ENCODE data around the gene PKP4. TPM values are rescaled to one million over a fixed set of nuclear protein-coding genes. Genes with fewer than 3 reads are reported as not detected.

Gene PKP4
- total RNA-seq, 1 experiment from 2014 or later = 67.7 TPM

- H3K4me3 ChIP-seq (ENCODE audit: low read depth, low read length, poor library complexity, severe bottlenecking) = no peak overlapping the region
- DNase-seq (ENCODE audit: low spot score) = no peak
- TF ChIP-seq EZH2 (IDR thresholded peaks at IDR 0.05; ENCODE audit: borderline replicate concordance, low read depth, low read length, poor library complexity, severe bottlenecking) = no peak
- TF ChIP-seq CTCF (conservative IDR thresholded peaks at IDR 0.05; ENCODE audit: low read depth, low read length) = no peak
- no peak overlapping the region for H3K27ac ChIP-seq (ENCODE audit: low read depth, low read length, poor library complexity, severe bottlenecking)
- peaks cover 7% of the 10 kb centered on the region for H3K4me1 ChIP-seq (ENCODE audit: insufficient read depth, low read length, poor library complexity, severe bottlenecking)
- intact Hi-C loops (cut with micrococcal nuclease; ENCODE audit: unreplicated experiment) = no loop called here
- ChIA-PET CTCF (no interaction called here), POLR2A (ENCODE audit: low non-redundant PET) (no interaction called here)
- no peaks in the 10 kb centered on the region for H3K27me3 ChIP-seq (replicated peaks; ENCODE audit: insufficient read depth, low read depth, low read length, poor library complexity)
- H3K9me3 ChIP-seq (ENCODE audit: low read depth, low read length, poor library complexity, severe bottlenecking) = no peaks in the 10 kb centered on the region
- peaks cover 11% of the 10 kb centered on the region for H3K36me3 ChIP-seq (ENCODE audit: insufficient read depth, low read length, poor library complexity, severe bottlenecking)
- no TSS peak for BruUV-seq (replicated peaks)
Observed at GRCh38 chr2:158664987-158665386, 208.2 kb downstream of the PKP4 start.

- CTCF ChIA-PET = no interaction called here
- no TSS peak for BruUV-seq (replicated peaks)
- no peaks in the 10 kb centered on the region for H3K27me3 ChIP-seq (replicated peaks; ENCODE audit: insufficient read depth, low read depth, low read length, poor library complexity)
- no peak overlapping the region for H3K4me3 ChIP-seq (ENCODE audit: low read depth, low read length, poor library complexity, severe bottlenecking)
- H3K4me1 ChIP-seq (ENCODE audit: insufficient read depth, low read length, poor library complexity, severe bottlenecking) = peaks cover 7% of the 10 kb centered on the region
- POLR2A ChIA-PET (ENCODE audit: low non-redundant PET) = no interaction called here
- peaks cover 11% of the 10 kb centered on the region for H3K36me3 ChIP-seq (ENCODE audit: insufficient read depth, low read length, poor library complexity, severe bottlenecking)
- no peaks in the 10 kb centered on the region for H3K9me3 ChIP-seq (ENCODE audit: low read depth, low read length, poor library complexity, severe bottlenecking)
- no peak for DNase-seq (ENCODE audit: low spot score)
- H3K27ac ChIP-seq (ENCODE audit: low read depth, low read length, poor library complexity, severe bottlenecking) = no peak overlapping the region
- intact Hi-C loops (cut with micrococcal nuclease; ENCODE audit: unreplicated experiment) = no loop called here
- no peak for TF ChIP-seq EZH2 (IDR thresholded peaks at IDR 0.05; ENCODE audit: borderline replicate concordance, low read depth, low read length, poor library complexity, severe bottlenecking)
- TF ChIP-seq CTCF (conservative IDR thresholded peaks at IDR 0.05; ENCODE audit: low read depth, low read length) = no peak
Observed at GRCh38 chr2:158665536-158666302, 209.0 kb downstream of the PKP4 start.

GRCh38 chr2:158666969-158667368, 210.2 kb downstream of the PKP4 start:
- DNase-seq (ENCODE audit: low spot score) = no peak
- ChIA-PET POLR2A (ENCODE audit: low non-redundant PET) (no interaction called here), CTCF (no interaction called here)
- no peaks in the 10 kb centered on the region for H3K9me3 ChIP-seq (ENCODE audit: low read depth, low read length, poor library complexity, severe bottlenecking)
- H3K4me3 ChIP-seq (ENCODE audit: low read depth, low read length, poor library complexity, severe bottlenecking) = no peak overlapping the region
- H3K27ac ChIP-seq (ENCODE audit: low read depth, low read length, poor library complexity, severe bottlenecking) = no peak overlapping the region
- H3K27me3 ChIP-seq (replicated peaks; ENCODE audit: insufficient read depth, low read depth, low read length, poor library complexity) = no peaks in the 10 kb centered on the region
- intact Hi-C loops (cut with micrococcal nuclease; ENCODE audit: unreplicated experiment) = no loop called here
- TF ChIP-seq EZH2 (IDR thresholded peaks at IDR 0.05; ENCODE audit: borderline replicate concordance, low read depth, low read length, poor library complexity, severe bottlenecking) (no peak), CTCF (conservative IDR thresholded peaks at IDR 0.05; ENCODE audit: low read depth, low read length) (no peak)
- peaks cover 11% of the 10 kb centered on the region for H3K36me3 ChIP-seq (ENCODE audit: insufficient read depth, low read length, poor library complexity, severe bottlenecking)
- peaks cover 7% of the 10 kb centered on the region for H3K4me1 ChIP-seq (ENCODE audit: insufficient read depth, low read length, poor library complexity, severe bottlenecking)
- BruUV-seq (replicated peaks) = no TSS peak

Data from A673 (cell line).